Spleen (tissue), 11 donors: Measurements from ENCODE around the gene DOCK10. TPM values are rescaled to one million over a fixed set of nuclear protein-coding genes. Genes with fewer than 3 reads are reported as not detected.
A peak's percentile ranks its signal among the peaks of the same experiment; 100 is the strongest.
"Not testable (repeated sequence)": the region's sequence is repeated elsewhere in the genome, so short reads cannot be mapped to it uniquely, and the experiment has no call there.

ENCODE experiments used
- DNase-seq: peaks from one replicate; pipeline ENCODE4 v3.0.0-alpha.2; 2020
- H3K27ac ChIP-seq, 8 donors: fragments of 200-600 bp; sonication (generic) in 7 of 8; 1 replicate in 4 of 8; 2 replicates in 4 of 8; pipeline versions ENCODE4 v1.5.0 to v1.8.0; 2016 to 2021; ENCODE audit warnings: inconsistent platforms in 4 of 8, mild to moderate bottlenecking in 4 of 8, moderate library complexity in 1 of 8
- H3K27me3 ChIP-seq, 7 donors: fragments of 200-600 bp; sonication (generic) in 6 of 7; replicated peaks in 1 of 7; 1 replicate in 4 of 7; 2 replicates in 3 of 7; pipeline versions ENCODE4 v1.5.0 to v1.8.0; 2016 to 2021; ENCODE audit warnings: inconsistent platforms in 3 of 7, mild to moderate bottlenecking in 1 of 7
- H3K36me3 ChIP-seq, 6 donors: fragments of 200-600 bp; sonication (generic) in 5 of 6; 1 replicate in 4 of 6; 2 replicates in 2 of 6; pipeline versions ENCODE4 v1.5.0 to v1.8.0; 2016 to 2021; ENCODE audit warnings: inconsistent platforms in 2 of 6
- H3K4me1 ChIP-seq, 6 donors: fragments of 200-600 bp; sonication (generic) in 5 of 6; 1 replicate in 3 of 6; 2 replicates in 3 of 6; pipeline versions ENCODE4 v1.5.0 to v1.8.0; 2016 to 2021; ENCODE audit warnings: inconsistent platforms in 3 of 6
- H3K4me3 ChIP-seq, 8 donors: fragments of 200-600 bp; sonication (generic) in 7 of 8; 1 replicate in 4 of 8; 2 replicates in 4 of 8; pipeline versions ENCODE4 v1.5.0 to v1.8.0; 2016 to 2021; ENCODE audit warnings: inconsistent platforms in 4 of 8, mild to moderate bottlenecking in 4 of 8, moderate library complexity in 2 of 8
- H3K9me3 ChIP-seq, 8 donors: fragments of 200-600 bp; sonication (generic) in 7 of 8; 1 replicate in 4 of 8; 2 replicates in 4 of 8; pipeline versions ENCODE4 v1.5.0 to v1.8.0; 2016 to 2021; ENCODE audit warnings: inconsistent platforms in 4 of 8
- CTCF ChIP-seq, 11 experiments: fragments of 200-600 bp in 7 of 11; fragments of 450-650 bp in 4 of 11; sonication (generic) in 4 of 11; IDR thresholded peaks in 8 of 11; conservative IDR thresholded peaks in 3 of 11; 1 replicate in 7 of 11; 2 replicates in 4 of 11; pipeline versions ENCODE4 v1.4.0 to v1.8.0; 2016 to 2021; ENCODE audit warnings: antibody characterized with exemption in 11 of 11, inconsistent platforms in 4 of 11, mild to moderate bottlenecking in 1 of 11
- POLR2A ChIP-seq, 3 donors: fragments of 450-650 bp; IDR thresholded peaks; one replicate each; pipeline ENCODE4 v1.5.1; 2017; ENCODE audit warnings: antibody characterized with exemption in 3 of 3, mild to moderate bottlenecking in 1 of 3
- POLR2AphosphoS5 ChIP-seq, 3 donors: sonication (generic); formaldehyde crosslinking; IDR thresholded peaks; one replicate each; pipeline ENCODE4 v1.5.1; 2017; ENCODE audit warnings: antibody characterized with exemption in 3 of 3
- WGBS, 5 donors: extraction: QIAGEN DNeasy Blood & Tissue Kit in 3 of 5; methylation state at CpG; one replicate each; pipeline versions ENCODE4 v1.1.5 to v1.1.7; 2013 to 2018; 5-methylcytosine and 5-hydroxymethylcytosine counted together
- intact Hi-C: fragments of 100-400 bp; cut with DNase I; formaldehyde crosslinking; loops from one replicate; pipeline ENCODE4 v1.15.0; 2023; ENCODE audit warnings: low total_unique reads
- polyA plus RNA-seq, 3 donors: library from polyadenylated mRNA; stranded (reverse); fragments of 200-250 nt; gene quantifications; one replicate each; pipeline ENCODE4 v1.2.1, GENCODE V29; 2013
- total RNA-seq, 7 donors: library from RNA; depleted of rRNA in 3 of 7; stranded (reverse); fragments of >200 nt in 3 of 7; fragmentation: NEBNext Ultra II Directional in 4 of 7; extraction: Animal tissue kit (Norgen Biotek cat#: 25700) in 4 of 7; gene quantifications; one replicate each; pipeline versions ENCODE4 v1.1.0 to v1.2.1, GENCODE V29; 2016 to 2021
- donor health status: healthy with polysubstance abuse.
- donor health status: DM: no; HTN: no; CAD: no; lungs with moderate emphysema.
- donor health status: DM: no; HTN: no; CAD: no.
- donor health status: Bipolar disorder and iron deficiency.
- donor health status: healthy.
- donor health status: DM: no; HTN: no; CAD: no.
- donor health status: DM: yes; HTN: yes; CAD: no.

DOCK10 gene
- total and polyA plus RNA-seq, 10 donors, result 12.5 to 203 (median 158) TPM

- Histone ChIP-seq H3K4me3 (no peak overlapping the region), H3K4me1 (peaks cover 0 to 7% (median 0%) of the 10 kb centered on the region in 6 donors), H3K27ac (no peak overlapping the region), H3K9me3 (peaks cover 0 to 20% (median 10%) of the 10 kb centered on the region in 8 donors), H3K27me3 (no peaks in the 10 kb centered on the region), H3K36me3 (no peaks in the 10 kb centered on the region)
- TF ChIP-seq POLR2AphosphoS5 (IDR thresholded peaks at IDR 0.05), result no peak
- no peak for TF ChIP-seq POLR2A (IDR thresholded peaks at IDR 0.05)
- no peak for TF ChIP-seq CTCF (IDR thresholded peaks at IDR 0.05 in 8 of 11, conservative IDR thresholded peaks at IDR 0.05 in 3 of 11)
- DNase-seq, result no peak
- WGBS, 5 donors, result 19 to 66% (median 55%) methylated on average over 2 of the region's 2 CpGs
- intact Hi-C loops, result no loop called here
These were observed 22.1 kb upstream of the DOCK10 start for GRCh38 chr2:225064362-225064761.

GRCh38 chr2:225056330-225057073 lies 14.2 kb upstream of the DOCK10 start:
- no peak for DNase-seq
- Histone ChIP-seq H3K27me3 (no peaks in the 10 kb centered on the region), H3K9me3 (peaks cover 0 to 6% (median 0%) of the 10 kb centered on the region in 8 donors), H3K36me3 (no peaks in the 10 kb centered on the region), H3K4me3 (no peak overlapping the region), H3K27ac (peak overlapping the region in 1 of 8 donors; percentile 65), H3K4me1 (peaks cover 7 to 46% (median 10%) of the 10 kb centered on the region in 6 donors)
- 76 to 84% (median 78%) methylated on average over 2 of the region's 2 CpGs for WGBS, 5 donors
- TF ChIP-seq POLR2A (IDR thresholded peaks at IDR 0.05) (no peak), CTCF (IDR thresholded peaks at IDR 0.05 in 8 of 11, conservative IDR thresholded peaks at IDR 0.05 in 3 of 11) (no peak), POLR2AphosphoS5 (IDR thresholded peaks at IDR 0.05) (no peak)
- intact Hi-C loops, result no loop called here

GRCh38 chr2:225055714-225056113 lies 13.4 kb upstream of the DOCK10 start:
- H3K27ac ChIP-seq, result peak overlapping the region in 1 of 8 donors; percentile 65
- DNase-seq, result no peak
- no peaks in the 10 kb centered on the region for H3K27me3 ChIP-seq
- no peaks in the 10 kb centered on the region for H3K36me3 ChIP-seq
- H3K4me3 ChIP-seq, result no peak overlapping the region
- TF ChIP-seq POLR2A (IDR thresholded peaks at IDR 0.05) (no peak), POLR2AphosphoS5 (IDR thresholded peaks at IDR 0.05) (no peak), CTCF (IDR thresholded peaks at IDR 0.05 in 8 of 11, conservative IDR thresholded peaks at IDR 0.05 in 3 of 11) (no peak)
- H3K9me3 ChIP-seq, result peaks cover 0 to 6% (median 0%) of the 10 kb centered on the region in 8 donors
- WGBS, 5 donors, result 83 to 96% (median 93%) methylated on average over 1 of the region's 1 CpG
- H3K4me1 ChIP-seq, result peaks cover 7 to 46% (median 10%) of the 10 kb centered on the region in 6 donors
- intact Hi-C loops, result no loop called here

GRCh38 chr2:225052703-225053102 lies 10.4 kb upstream of the DOCK10 start:
- Histone ChIP-seq H3K9me3 (no peaks in the 10 kb centered on the region), H3K4me3 (no peak overlapping the region), H3K4me1 (peaks cover 7 to 46% (median 10%) of the 10 kb centered on the region in 6 donors), H3K27me3 (no peaks in the 10 kb centered on the region), H3K27ac (peak overlapping the region in 5 of 8 donors; percentile 37 to 56 (median 41)), H3K36me3 (no peaks in the 10 kb centered on the region)
- intact Hi-C loops, result no loop called here
- DNase-seq, result no peak
- TF ChIP-seq CTCF (IDR thresholded peaks at IDR 0.05 in 8 of 11, conservative IDR thresholded peaks at IDR 0.05 in 3 of 11) (no peak), POLR2AphosphoS5 (IDR thresholded peaks at IDR 0.05) (no peak), POLR2A (IDR thresholded peaks at IDR 0.05) (no peak)

GRCh38 chr2:225047502-225047901 lies 5.2 kb upstream of the DOCK10 start:
- DNase-seq, H3K27me3 ChIP-seq, H3K36me3 ChIP-seq, intact Hi-C loops, H3K4me3 ChIP-seq, H3K27ac ChIP-seq, H3K9me3 ChIP-seq: not testable (repeated sequence)
- 66 to 82% (median 79%) methylated on average over 4 of the region's 4 CpGs for WGBS, 5 donors
- peaks cover 4 to 20% (median 12%) of the 10 kb centered on the region in 6 donors for H3K4me1 ChIP-seq
